IMR-90 (cell line): ENCODE measurements around the gene TENT5C. TPM values are rescaled to one million over a fixed set of nuclear protein-coding genes. Genes with fewer than 3 reads are reported as not detected.

Experiments used
- ATAC-seq: fragments of 200-7000 bp; cut with Tn5 transposase; 2 replicates; pipeline ENCODE4 v1.9.1; 2020; ENCODE audit warnings: low read depth, mild to moderate bottlenecking, moderate library complexity
- BruUV-seq: library from RNA; stranded (reverse); fragments of 400-500 nt; replicated peaks from 2 replicates; lab custom pipeline; 2021; lab: Mats Ljungman, UMichigan
- CTCF ChIA-PET: fragments of 300-600 bp; formaldehyde crosslinking; extraction: SDS; loops from one replicate; lab custom pipeline; 2021; ENCODE audit warnings: antibody characterized with exemption; lab: Yijun Ruan, JAX
- POLR2A ChIA-PET: fragments of 300-600 bp; sonication (Branson Sonifier 250); formaldehyde crosslinking; loops from one replicate; lab custom pipeline; 2022; ENCODE audit warnings: antibody characterized with exemption; ENCODE audit not compliant: unreplicated experiment; lab: Charles Lee
- DNase-seq: peaks from one replicate; pipeline ENCODE4 v3.0.0; 2013
- H2AFZ ChIP-seq: replicated peaks from 2 replicates; pipeline ENCODE3; 2013; ENCODE audit warnings: low read length, mild to moderate bottlenecking; ENCODE audit not compliant: poor library complexity
- H2AK5ac ChIP-seq: 2 replicates; pipeline ENCODE4 v1.6.1; 2013; ENCODE audit warnings: low read depth, low read length, inconsistent platforms
- H2AK9ac ChIP-seq: replicated peaks from 2 replicates; pipeline ENCODE3; 2013; ENCODE audit warnings: mild to moderate bottlenecking, low read depth, low read length, moderate library complexity; ENCODE audit not compliant: poor library complexity
- H2BK120ac ChIP-seq: 2 replicates; pipeline ENCODE4 v1.6.1; 2013; ENCODE audit warnings: low read depth, low read length, inconsistent platforms
- H2BK15ac ChIP-seq: 3 replicates; pipeline ENCODE4 v1.6.1; 2013; ENCODE audit warnings: low read depth, low read length, inconsistent platforms
- H2BK20ac ChIP-seq: 2 replicates; pipeline ENCODE4 v1.6.1; 2013; ENCODE audit warnings: low read depth, mild to moderate bottlenecking, inconsistent platforms, low read length, moderate library complexity
- H2BK5ac ChIP-seq: 2 replicates; pipeline ENCODE4 v1.6.1; 2013; ENCODE audit warnings: mild to moderate bottlenecking, low read depth, low read length, inconsistent platforms; ENCODE audit not compliant: poor library complexity, severe bottlenecking
- H3K14ac ChIP-seq: replicated peaks from 2 replicates; pipeline ENCODE4 v1.6.1; 2013; ENCODE audit warnings: low read depth, low read length, inconsistent platforms
- H3K18ac ChIP-seq: 2 replicates; pipeline ENCODE4 v1.6.1; 2013; ENCODE audit warnings: low read depth, low read length, control low read depth
- H3K23ac ChIP-seq: 2 replicates; pipeline ENCODE4 v1.6.1; 2013; ENCODE audit warnings: low read depth, low read length, inconsistent platforms
- H3K27ac ChIP-seq: 2 replicates; pipeline ENCODE4 v1.5.1; 2013; ENCODE audit warnings: mild to moderate bottlenecking, control low read depth, low read length; ENCODE audit not compliant: insufficient read depth
- H3K27me3 ChIP-seq: 2 replicates; pipeline ENCODE4 v1.6.1; 2013; ENCODE audit warnings: low read length; ENCODE audit not compliant: control insufficient read depth, insufficient read depth
- H3K36me3 ChIP-seq: 2 replicates; pipeline ENCODE4 v1.6.1; 2013; ENCODE audit warnings: low read length, mixed read lengths; ENCODE audit not compliant: control insufficient read depth, insufficient read depth
- H3K4ac ChIP-seq: 2 replicates; pipeline ENCODE4 v1.6.1; 2013; ENCODE audit warnings: low read depth, low read length, inconsistent platforms
- H3K4me1 ChIP-seq: 2 replicates; pipeline ENCODE4 v1.6.1; 2013; ENCODE audit warnings: low read length, mixed read lengths; ENCODE audit not compliant: control insufficient read depth, insufficient read depth
- H3K4me2 ChIP-seq: 2 replicates; pipeline ENCODE4 v1.6.1; 2013; ENCODE audit warnings: low read depth, mild to moderate bottlenecking, control low read depth, low read length, moderate library complexity
- H3K4me3 ChIP-seq: 2 replicates; pipeline ENCODE4 v1.5.1; 2013; ENCODE audit warnings: low read depth, mild to moderate bottlenecking, control low read depth, low read length, moderate library complexity; ENCODE audit not compliant: insufficient read depth
- H3K56ac ChIP-seq: 2 replicates; pipeline ENCODE4 v1.6.1; 2013; ENCODE audit warnings: low read length, inconsistent platforms; ENCODE audit not compliant: insufficient read depth; ENCODE audit errors: extremely low read depth
- H3K79me1 ChIP-seq, 2 experiments: 2 replicates each; pipeline ENCODE4 v1.6.1; 2013; ENCODE audit warnings: low read length in 2 of 2, inconsistent platforms in 1 of 2, low read depth in 1 of 2
- H3K9ac ChIP-seq: 2 replicates; pipeline ENCODE4 v1.6.1; 2013; ENCODE audit warnings: low read depth, low read length, control low read depth
- H3K9me1 ChIP-seq: 2 replicates; pipeline ENCODE4 v1.6.1; 2013; ENCODE audit warnings: low read length, inconsistent platforms; ENCODE audit not compliant: insufficient read depth
- H3K9me3 ChIP-seq: 2 replicates; pipeline ENCODE4 v1.6.1; 2013; ENCODE audit warnings: low read length; ENCODE audit not compliant: control insufficient read depth, insufficient read depth
- H4K20me1 ChIP-seq: 2 replicates; pipeline ENCODE4 v1.6.1; 2013; ENCODE audit warnings: low read length, inconsistent platforms; ENCODE audit not compliant: insufficient read depth
- H4K5ac ChIP-seq: 2 replicates; pipeline ENCODE4 v1.6.1; 2013; ENCODE audit warnings: mild to moderate bottlenecking, low read depth, low read length, control low read depth
- H4K8ac ChIP-seq, 2 experiments: 2 replicates each; pipeline ENCODE4 v1.6.1; 2013; ENCODE audit warnings: low read depth in 2 of 2, low read length in 2 of 2, control low read depth in 1 of 2, inconsistent platforms in 1 of 2
- H4K91ac ChIP-seq: 2 replicates; pipeline ENCODE4 v1.6.1; 2013; ENCODE audit warnings: low read depth, low read length, inconsistent platforms; ENCODE audit not compliant: insufficient read depth
- BHLHE40 ChIP-seq: fragments of 150-350 bp; IDR thresholded peaks from 2 replicates; pipeline ENCODE4 v1.6.1; 2016; ENCODE audit warnings: mild to moderate bottlenecking, low read depth, low read length
- CEBPB ChIP-seq: IDR thresholded peaks from 2 replicates; pipeline ENCODE4 v1.6.1; 2012; ENCODE audit warnings: low read depth, low read length, improper control_type of control experiment
- CHD1 ChIP-seq: IDR thresholded peaks from 2 replicates; pipeline ENCODE4 v1.6.1; 2012; ENCODE audit warnings: low read depth, low read length, improper control_type of control experiment
- ELK1 ChIP-seq: fragments of 150-350 bp; IDR thresholded peaks from 2 replicates; pipeline ENCODE4 v1.6.1; 2016; ENCODE audit warnings: low read depth, mild to moderate bottlenecking, low read length, moderate library complexity, borderline replicate concordance
- MXI1 ChIP-seq: IDR thresholded peaks from 2 replicates; pipeline ENCODE4 v1.6.1; 2012; ENCODE audit warnings: low read depth, mild to moderate bottlenecking, low read length, moderate library complexity, borderline replicate concordance
- NFE2L2 ChIP-seq: fragments of 150-350 bp; IDR thresholded peaks from 2 replicates; pipeline ENCODE4 v1.6.1; 2016; ENCODE audit warnings: low read depth, mild to moderate bottlenecking, low read length
- POLR2A ChIP-seq: IDR thresholded peaks from 2 replicates; pipeline ENCODE4 v1.6.1; 2012; ENCODE audit warnings: mild to moderate bottlenecking, low read depth, low read length
- RCOR1 ChIP-seq: IDR thresholded peaks from 2 replicates; pipeline ENCODE4 v1.6.1; 2012; ENCODE audit warnings: mild to moderate bottlenecking, low read length, improper control_type of control experiment; ENCODE audit not compliant: insufficient replicate concordance
- USF2 ChIP-seq: fragments of 150-350 bp; IDR thresholded peaks from 2 replicates; pipeline ENCODE4 v1.6.1; 2017; ENCODE audit warnings: mild to moderate bottlenecking, antibody characterized with exemption, low read length, low read depth
- whole genome bisulfite sequencing, 2 experiments: methylation state at CpG; one replicate each; pipeline versions ENCODE4 v1.1.5 to v1.1.7; 2013; ENCODE audit warnings: missing lambda C conversion rate in 2 of 2; ENCODE audit not compliant: insufficient read length in 1 of 2; ENCODE audit errors: extremely low coverage in 2 of 2; 5-methylcytosine and 5-hydroxymethylcytosine counted together
- dilution Hi-C: fragments of 300-500 bp; cut with HindIII; formaldehyde crosslinking; loops from one replicate; pipeline ENCODE4 v1.14.3; 2018; ENCODE audit warnings: low sequenced_read_pairs; ENCODE audit not compliant: unreplicated experiment
- in situ Hi-C: fragments of 300-500 bp; cut with MboI; formaldehyde crosslinking; loops from 3 replicates; pipeline ENCODE4 v1.14.3; 2019; ENCODE audit warnings: low sequenced_read_pairs, inconsistent platforms, mixed read lengths
- intact Hi-C: fragments of 100-400 bp; cut with micrococcal nuclease; formaldehyde crosslinking; loops from 2 replicates; pipeline ENCODE4 v1.10.0; 2022
- polyA plus RNA-seq, 3 experiments: library from polyadenylated mRNA; depleted of rRNA; stranded (reverse); fragments of >200 nt; gene quantifications; 2 replicates each; pipeline ENCODE4 v1.2.3, GENCODE V29; 2012; ENCODE audit warnings: low replicate concordance in 1 of 3
- total RNA-seq: library from RNA; depleted of rRNA; stranded (reverse); fragments of >200 nt; gene quantifications from 2 replicates; pipeline ENCODE4 v1.2.3, GENCODE V29; 2012

Gene TENT5C
- total and polyA plus RNA-seq, 2 of the 4 experiments (the other 2 are of a cell fraction) = 1.5 to 4.1 TPM

- CTCF ChIA-PET = interaction anchor here (1.3 to 1.6 kb wide), 2 partner anchors 13 to 146 kb away, joined by 3 to 4 read pairs; no protein-coding TSS in a partner anchor
These were observed 3.6 kb downstream of the TENT5C start for GRCh38 chr1:117609471-117609911.

More at GRCh38 chr1:117609471-117609911, 3.6 kb downstream of the TENT5C start:
- 79% methylated on average over 5 of the region's 12 CpGs; no CpG with 5 or more reads in 1 of the 2 experiments for WGBS, 2 experiments
- DNase-seq (peak; percentile 41), ATAC-seq (no peak)
- Histone ChIP-seq H2BK120ac (no peak overlapping the region), H3K18ac (no peak overlapping the region), H4K91ac (peak overlapping the region; percentile 26; the same call in 1 of the 2 replicates), H3K79me1 (peaks cover 11 to 78% of the 10 kb centered on the region in 2 experiments), H3K56ac (no peak overlapping the region), H3K4me1 (peaks cover 26% of the 10 kb centered on the region), H4K5ac (no peak overlapping the region; the same call in 1 of the 2 replicates), H3K9me1 (peaks cover 37% of the 10 kb centered on the region), H2AK5ac (peak overlapping the region; percentile 18; the same call in 1 of the 2 replicates), H2AFZ (no peak overlapping the region), H2BK5ac (no peak overlapping the region), H3K14ac (peak overlapping the region; percentile 1; the same call in 1 of the 2 replicates), H2AK9ac (peak overlapping the region; percentile 18), H3K4ac (no peak overlapping the region), H3K9ac (no peak overlapping the region), H3K4me2 (no peak overlapping the region; the same call in 1 of the 2 replicates), H3K4me3 (no peak overlapping the region), H4K8ac (no peak overlapping the region), H2BK20ac (no peak overlapping the region), H3K27me3 (no peaks in the 10 kb centered on the region), H4K20me1 (peaks cover 83% of the 10 kb centered on the region; the same call in 1 of the 2 replicates), H3K23ac (peak overlapping the region; percentile 1; the same call in 1 of the 2 replicates), H2BK15ac (no peak overlapping the region), H3K9me3 (no peaks in the 10 kb centered on the region), H3K36me3 (no peaks in the 10 kb centered on the region), H3K27ac (no peak overlapping the region)
- no TSS peak for BruUV-seq
- intact Hi-C loops = loop anchor here (5.0 kb wide), 2 partner anchors 72 to 213 kb away; no protein-coding TSS in a partner anchor
- in situ Hi-C loops = loop anchor here (5.0 to 10.0 kb wide), 2 partner anchors 88 to 145 kb away; no protein-coding TSS in a partner anchor
- dilution Hi-C loops = no loop called here
- TF ChIP-seq ELK1 = no peak
- TF ChIP-seq CHD1 = no peak
- TF ChIP-seq RCOR1 = no peak
- no peak for TF ChIP-seq CEBPB
- no peak for TF ChIP-seq MXI1
- TF ChIP-seq POLR2A = no peak
- no peak for TF ChIP-seq BHLHE40
- TF ChIP-seq NFE2L2 = no peak
- no peak for TF ChIP-seq USF2
- POLR2A ChIA-PET = no interaction called here
